Erythroblast (primary cell): ENCODE data around the gene GLS.
"Not testable (repeated sequence)": the region's sequence is repeated elsewhere in the genome, so short reads cannot be mapped to it uniquely, and the experiment has no call there.

Experiments
- DNase-seq, 2 experiments: peaks; one replicate each; lab custom pipeline; 2025; lab: John Stamatoyannopoulos, UW
- GATA1 ChIP-seq: IDR thresholded peaks from 2 replicates; pipeline ENCODE4 v1.6.1; 2011; ENCODE audit warnings: low read depth, mild to moderate bottlenecking, control low read depth, low read length, moderate library complexity
- POLR2A ChIP-seq: IDR thresholded peaks from 2 replicates; pipeline ENCODE4 v1.6.1; 2011; ENCODE audit warnings: mild to moderate bottlenecking, low read length

The GLS gene

DNA sequence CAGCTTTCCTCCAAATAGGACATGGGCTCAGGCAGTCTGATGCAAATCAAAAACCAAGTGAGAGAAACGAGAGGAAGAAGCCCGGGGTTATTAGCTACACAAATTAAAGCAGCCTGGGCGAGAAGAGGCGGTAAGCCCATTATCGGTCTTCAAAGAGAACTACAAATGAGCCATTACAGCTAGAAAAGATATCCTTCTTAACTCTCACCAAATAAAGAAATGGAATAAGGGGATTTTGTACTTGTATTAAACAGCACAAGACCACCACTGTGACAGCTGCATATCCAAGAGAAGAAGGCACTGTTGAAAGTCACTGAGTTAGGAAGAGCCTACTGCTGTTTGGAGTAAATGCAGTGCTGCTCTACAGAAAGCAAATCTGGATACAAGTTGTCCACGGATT, 100.7 kb downstream of the GLS start:
- no peak for DNase-seq
- TF ChIP-seq POLR2A (no peak), GATA1 (no peak)

GRCh38 chr2:190981733-190982132, 101.1 kb downstream of the GLS start:
- TF ChIP-seq POLR2A (no peak), GATA1 (no peak)
- DNase-seq, result no peak

DNA sequence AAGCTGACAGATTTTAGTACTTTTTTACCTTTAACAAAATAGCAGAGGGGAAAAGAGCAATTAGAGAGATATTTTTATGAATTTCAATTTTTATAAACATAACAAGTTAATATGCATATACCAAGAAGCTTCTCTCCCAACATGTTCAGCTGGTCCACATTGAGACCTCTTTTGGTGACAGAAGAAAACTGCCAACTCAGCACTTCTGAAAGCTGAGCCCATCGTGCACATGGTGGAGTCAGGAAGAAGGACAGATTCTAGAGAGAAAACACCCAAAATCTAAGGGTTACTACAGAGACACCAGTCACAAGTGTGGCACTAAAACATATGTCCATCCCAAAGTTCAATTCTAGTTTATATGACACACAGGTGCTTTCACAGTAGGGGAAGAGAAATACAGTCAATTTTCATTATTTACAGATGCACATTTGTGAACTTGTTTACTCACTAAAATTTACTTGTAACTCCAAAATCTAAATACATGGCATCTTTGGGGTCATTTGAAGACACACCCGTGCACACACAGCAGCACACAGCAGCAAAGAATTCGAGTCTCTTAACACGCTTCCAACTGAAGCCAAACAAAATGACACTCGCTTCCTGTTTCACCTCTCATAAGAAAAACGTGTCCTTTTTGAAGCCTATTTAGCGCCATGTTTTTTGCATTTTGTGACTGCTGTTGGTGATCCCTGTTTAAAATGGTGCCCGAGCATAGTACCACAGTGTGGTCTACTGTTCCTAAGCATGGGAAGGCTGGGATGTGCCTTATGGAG, 101.8 kb downstream of the GLS start:
- DNase-seq, result no peak
- TF ChIP-seq POLR2A, result no peak
- TF ChIP-seq GATA1, result no peak

GRCh38 chr2:190984595-190984994, 104.0 kb downstream of the GLS start:
- no peak for DNase-seq
- TF ChIP-seq GATA1 (no peak), POLR2A (no peak)

- TF ChIP-seq GATA1, result no peak
- TF ChIP-seq POLR2A, result no peak
- no peak for DNase-seq
Observed at GRCh38 chr2:190986221-190986953, 105.8 kb downstream of the GLS start.

GRCh38 chr2:190987116-190987515, 106.5 kb downstream of the GLS start:
- TF ChIP-seq GATA1 (no peak), POLR2A (no peak)
- DNase-seq, result no peak

DNA sequence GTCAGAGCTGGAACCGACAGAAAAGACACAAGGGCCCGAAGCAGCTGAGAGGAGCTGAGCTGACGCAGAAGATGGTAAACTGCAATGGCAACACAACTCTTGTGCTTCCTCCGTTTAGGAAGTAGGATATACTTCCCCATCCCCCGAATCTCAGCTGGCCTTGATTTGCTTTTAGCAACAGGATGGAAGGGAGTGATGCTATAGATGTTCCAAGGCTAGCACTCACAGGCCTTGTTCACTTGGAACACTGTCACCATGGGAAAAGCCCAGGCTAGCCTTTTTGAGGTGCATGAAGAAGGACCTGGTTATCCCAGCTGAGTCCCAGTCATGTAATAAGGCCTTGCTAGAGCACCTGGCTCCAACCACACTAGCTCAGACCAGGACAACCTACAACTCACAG, 107.3 kb downstream of the GLS start:
- TF ChIP-seq GATA1 (no peak), POLR2A (no peak)
- DNase-seq, result no peak

- TF ChIP-seq GATA1, result no peak
- no peak for TF ChIP-seq POLR2A
- DNase-seq, result no peak
Observed at GRCh38 chr2:190988910-190989309, 108.3 kb downstream of the GLS start.

GRCh38 chr2:190990132-190990531, 109.5 kb downstream of the GLS start:
- TF ChIP-seq GATA1, result no peak
- TF ChIP-seq POLR2A, result no peak
- no peak for DNase-seq

- DNase-seq, result no peak
- no peak for TF ChIP-seq POLR2A
- no peak for TF ChIP-seq GATA1
Observed at GRCh38 chr2:190993292-190993643, 112.6 kb downstream of the GLS start.

DNA sequence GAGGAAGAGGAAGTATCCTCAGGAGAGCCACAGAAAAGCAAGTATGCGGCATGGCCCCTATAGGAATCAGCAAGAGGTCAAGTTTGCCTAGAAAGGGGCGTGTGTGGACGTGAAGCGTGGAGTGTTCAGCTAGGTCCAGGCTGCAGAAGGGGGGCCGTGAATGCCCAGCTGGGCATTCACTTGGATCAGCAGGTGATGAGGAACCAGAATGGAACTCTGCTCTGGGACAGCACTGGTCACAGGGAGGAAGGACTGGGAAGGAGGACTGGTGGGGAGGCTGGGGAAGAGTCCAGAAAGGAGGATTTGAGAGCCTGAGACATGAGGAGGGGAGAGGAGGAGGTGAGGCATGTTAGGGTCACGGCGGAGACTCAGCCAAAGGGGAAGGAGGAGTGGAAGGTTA, 113.5 kb downstream of the GLS start:
- DNase-seq, result no peak
- TF ChIP-seq POLR2A, result no peak

- not testable (repeated sequence) for DNase-seq
Observed at GRCh38 chr2:190995315-190995714, 114.7 kb downstream of the GLS start.

- DNase-seq, result peak; percentile 65 to 73
- no peak for TF ChIP-seq GATA1
- no peak for TF ChIP-seq POLR2A
Observed at GRCh38 chr2:190996338-190996946, 115.8 kb downstream of the GLS start.

DNA sequence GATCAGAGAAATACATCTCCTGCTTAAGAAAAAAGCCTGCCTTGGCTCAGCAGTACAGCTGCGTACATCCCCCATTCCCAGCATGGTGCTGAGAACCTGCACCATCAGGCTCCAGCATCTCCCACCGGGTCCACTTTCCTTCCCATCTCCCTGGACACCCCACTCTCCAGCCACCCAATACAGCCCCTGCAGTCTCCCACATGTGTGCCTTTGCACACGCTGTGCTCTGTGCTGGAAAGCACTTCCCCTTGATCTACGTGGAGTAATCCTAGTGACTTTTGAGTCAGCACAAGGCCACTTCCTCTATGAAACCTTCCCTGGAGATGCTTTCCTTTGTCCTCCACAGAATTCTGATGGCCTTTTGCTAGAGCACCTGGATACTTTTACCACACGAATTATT, 116.3 kb downstream of the GLS start:
- TF ChIP-seq GATA1, result no peak
- TF ChIP-seq POLR2A, result no peak
- DNase-seq, result no peak

DNA sequence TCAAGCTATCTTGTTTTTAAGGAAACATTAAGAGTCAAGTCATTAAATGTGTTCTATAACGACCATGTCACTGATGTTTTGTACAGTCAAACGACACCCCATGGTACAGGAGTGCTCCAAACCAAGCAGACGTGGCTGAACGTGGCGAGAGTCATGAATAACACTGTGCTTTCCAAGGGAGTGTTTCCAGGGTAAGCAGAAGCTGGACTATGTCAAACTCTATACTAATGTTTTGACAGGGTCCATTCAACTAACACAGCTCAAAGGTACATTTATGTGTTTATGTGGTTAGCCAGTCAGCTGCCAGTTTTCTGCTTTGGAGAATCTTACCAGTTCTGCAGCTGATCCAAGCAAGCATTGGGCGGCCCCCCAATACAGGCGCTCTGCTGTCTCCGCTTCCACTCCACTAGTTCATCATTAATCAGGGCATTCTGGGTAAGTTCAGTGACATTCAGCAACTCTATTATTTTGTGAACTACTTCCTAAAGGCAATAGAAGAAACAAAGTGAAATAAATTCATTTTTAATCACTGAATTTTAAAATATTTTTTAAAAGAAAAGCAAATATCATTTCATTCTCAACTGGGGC, 117.0 kb downstream of the GLS start:
- TF ChIP-seq POLR2A (no peak), GATA1 (no peak)
- no peak for DNase-seq
